Hematopoietic multipotent progenitor cell treated with erythropoietin and hydrocortisone succinate and interleukin-3 and kit ligand, for 6 days (in vitro differentiated cells): ENCODE results near the gene LOXL4.

Experiments
- DNase-seq: peaks from one replicate; pipeline ENCODE4 v3.0.0-alpha.2; 2015

The LOXL4 gene

GRCh38 chr10:98263088-98263487 lies 4.9 kb downstream of the LOXL4 start:
- DNase-seq: no peak

GRCh38 chr10:98262571-98262970 lies 5.4 kb downstream of the LOXL4 start:
- DNase-seq: peak; percentile 57

- DNase-seq: no peak
These were observed 6.3 kb downstream of the LOXL4 start for GRCh38 chr10:98261436-98262277.

- DNase-seq: no peak
These were observed 7.2 kb downstream of the LOXL4 start for GRCh38 chr10:98260752-98261151.

GRCh38 chr10:98260350-98260749 lies 7.6 kb downstream of the LOXL4 start:
- DNase-seq: no peak

- no peak for DNase-seq
These were observed 8.2 kb downstream of the LOXL4 start for GRCh38 chr10:98259606-98260315.

- DNase-seq: no peak
These were observed 9.1 kb downstream of the LOXL4 start for GRCh38 chr10:98258683-98259454.

- DNase-seq: no peak
These were observed 10.0 kb downstream of the LOXL4 start for GRCh38 chr10:98257961-98258360.

GRCh38 chr10:98257198-98257597 lies 10.8 kb downstream of the LOXL4 start:
- no peak for DNase-seq

- DNase-seq: no peak
These were observed 11.3 kb downstream of the LOXL4 start for GRCh38 chr10:98256692-98257091.

GRCh38 chr10:98255146-98255877 lies 12.7 kb downstream of the LOXL4 start:
- no peak for DNase-seq

- DNase-seq: no peak
These were observed 13.6 kb downstream of the LOXL4 start for GRCh38 chr10:98254234-98254974.

GRCh38 chr10:98253499-98253898 lies 14.5 kb downstream of the LOXL4 start:
- DNase-seq: no peak

- no peak for DNase-seq
These were observed 15.5 kb downstream of the LOXL4 start for GRCh38 chr10:98252464-98252863.

GRCh38 chr10:98251399-98251798 lies 16.6 kb downstream of the LOXL4 start:
- no peak for DNase-seq

GRCh38 chr10:98249134-98249533 lies 18.9 kb downstream of the LOXL4 start:
- DNase-seq: no peak

GRCh38 chr10:98248018-98248417 lies 20.0 kb downstream of the LOXL4 start:
- no peak for DNase-seq

GRCh38 chr10:98246911-98247805 lies 20.8 kb downstream of the LOXL4 start:
- DNase-seq: no peak

- no peak for DNase-seq
These were observed 23.4 kb downstream of the LOXL4 start for GRCh38 chr10:98244586-98244985.

GRCh38 chr10:98244141-98244540 lies 23.9 kb downstream of the LOXL4 start:
- DNase-seq: no peak

GRCh38 chr10:98242823-98243222 lies 25.2 kb downstream of the LOXL4 start:
- peak; percentile 54 for DNase-seq
